H1 (cell line): Measurements from ENCODE around the gene BCO2. TPM values are rescaled to one million over a fixed set of nuclear protein-coding genes. Genes with fewer than 3 reads are reported as not detected.

Source experiments
- RXRA ChIP-seq: IDR thresholded peaks from 2 replicates; pipeline ENCODE4 v1.6.1; 2011; ENCODE audit warnings: low read depth, mild to moderate bottlenecking, low read length, moderate library complexity; ENCODE audit not compliant: insufficient read depth
- polyA plus RNA-seq, 7 experiments: library from polyadenylated mRNA; depleted of rRNA in 3 of 7; stranded (reverse) in 5 of 7; unstranded in 2 of 7; fragments of >200 nt in 5 of 7; fragments of 200-250 nt in 2 of 7; gene quantifications; 1 replicate in 5 of 7; 2 replicates in 1 of 7; 4 replicates in 1 of 7; pipeline versions ENCODE4 v1.2.1 to v1.2.3, GENCODE V29; 2011 to 2013; ENCODE audit warnings: missing spikeins in 2 of 7, mixed read lengths in 2 of 7
- total RNA-seq: library from RNA; stranded (reverse); fragmentation: NEBNext Ultra II Directional; extraction: Animal tissue kit (Norgen Biotek cat#: 25700); gene quantifications from 2 replicates; pipeline ENCODE4 v1.2.1, GENCODE V29; 2021
- TF ChIP-seq, protein P1 (sequence below), 3 experiments: IDR thresholded peaks; 1 replicate in 2 of 3; 2 replicates in 1 of 3; pipeline versions ENCODE4 v1.5.1 to v1.6.1; 2011; ENCODE audit warnings: low read length in 3 of 3, mild to moderate bottlenecking in 3 of 3, inconsistent platforms in 2 of 3, low read depth in 1 of 3, moderate library complexity in 1 of 3; ENCODE audit not compliant: insufficient read depth in 1 of 3; ENCODE audit errors: control extremely low read depth in 1 of 3

BCO2 gene
- total and polyA plus RNA-seq, 2 of the 8 experiments (the other 6 are each of a cell fraction or from before 2014, with no cell fraction given): 0.42 to 0.82 TPM

DNA sequence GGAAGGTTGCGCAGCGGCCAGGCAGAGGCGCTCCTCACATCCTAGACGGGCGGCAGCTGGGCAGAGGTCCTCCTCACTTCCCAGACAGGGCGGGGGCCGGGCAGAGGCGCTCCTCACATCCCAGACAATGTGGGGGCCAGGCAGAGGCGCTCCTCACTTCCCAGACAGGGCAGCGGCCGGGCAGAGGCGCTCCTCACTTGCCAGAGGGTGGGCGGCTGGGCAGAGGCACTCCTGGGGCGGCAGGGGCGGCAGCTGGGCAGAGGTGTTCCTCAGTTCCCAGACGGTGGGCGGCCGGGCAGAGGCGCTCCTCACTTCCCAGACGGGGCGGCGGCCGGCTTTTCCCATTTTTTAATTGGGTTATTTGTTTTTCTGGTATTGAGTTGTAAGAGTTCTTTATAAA is 30.8 kb downstream of the BCO2 start (continued):
- TF ChIP-seq, protein P1, sequence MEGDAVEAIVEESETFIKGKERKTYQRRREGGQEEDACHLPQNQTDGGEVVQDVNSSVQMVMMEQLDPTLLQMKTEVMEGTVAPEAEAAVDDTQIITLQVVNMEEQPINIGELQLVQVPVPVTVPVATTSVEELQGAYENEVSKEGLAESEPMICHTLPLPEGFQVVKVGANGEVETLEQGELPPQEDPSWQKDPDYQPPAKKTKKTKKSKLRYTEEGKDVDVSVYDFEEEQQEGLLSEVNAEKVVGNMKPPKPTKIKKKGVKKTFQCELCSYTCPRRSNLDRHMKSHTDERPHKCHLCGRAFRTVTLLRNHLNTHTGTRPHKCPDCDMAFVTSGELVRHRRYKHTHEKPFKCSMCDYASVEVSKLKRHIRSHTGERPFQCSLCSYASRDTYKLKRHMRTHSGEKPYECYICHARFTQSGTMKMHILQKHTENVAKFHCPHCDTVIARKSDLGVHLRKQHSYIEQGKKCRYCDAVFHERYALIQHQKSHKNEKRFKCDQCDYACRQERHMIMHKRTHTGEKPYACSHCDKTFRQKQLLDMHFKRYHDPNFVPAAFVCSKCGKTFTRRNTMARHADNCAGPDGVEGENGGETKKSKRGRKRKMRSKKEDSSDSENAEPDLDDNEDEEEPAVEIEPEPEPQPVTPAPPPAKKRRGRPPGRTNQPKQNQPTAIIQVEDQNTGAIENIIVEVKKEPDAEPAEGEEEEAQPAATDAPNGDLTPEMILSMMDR (IDR thresholded peaks at IDR 0.05; ENCODE audit: control extremely low read depth in 1 of 3, insufficient read depth in 1 of 3, low read depth in 1 of 3, low read length in 3 of 3): no peak
- TF ChIP-seq RXRA: no peak
